Endothelial cell of hepatic sinusoid (primary cell): Measurements from ENCODE around the gene CYTH1.

Experiments
- in situ Hi-C: cut with HindIII; loops from 2 replicates; pipeline ENCODE4 v1.10.0; 2017; ENCODE audit warnings: low sequenced_read_pairs

Gene CYTH1

GRCh38 chr17:78659546-78659945 is 122.5 kb downstream of the CYTH1 start:
- in situ Hi-C loops = no loop called here

DNA sequence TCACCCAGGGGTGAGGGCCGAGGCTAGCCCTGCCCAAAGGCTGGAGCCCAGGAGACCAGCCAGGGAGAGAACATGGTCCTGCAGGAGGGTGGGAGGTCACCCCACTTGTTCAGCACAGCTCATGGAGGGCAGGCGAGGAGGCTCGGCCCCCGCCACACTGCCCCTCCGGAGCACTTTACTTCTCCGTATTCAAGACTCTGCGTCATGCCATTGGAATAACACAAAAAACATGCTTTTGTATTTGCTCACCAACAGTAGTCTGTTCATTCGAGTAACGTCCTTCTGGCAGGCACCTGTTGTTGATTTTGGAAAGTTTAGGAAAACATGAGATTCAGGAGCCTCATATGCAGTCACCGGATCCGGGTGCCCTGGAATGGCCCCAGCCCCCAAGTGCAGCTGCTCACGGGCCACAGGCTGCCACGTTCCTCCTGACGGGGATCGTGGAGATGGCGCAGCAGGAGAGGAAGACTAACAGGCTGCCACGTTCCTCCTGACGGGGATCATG is 123.7 kb downstream of the CYTH1 start:
- in situ Hi-C loops = no loop called here

- in situ Hi-C loops = no loop called here
Measured at GRCh38 chr17:78655251-78655940, 126.7 kb downstream of the CYTH1 start.

DNA sequence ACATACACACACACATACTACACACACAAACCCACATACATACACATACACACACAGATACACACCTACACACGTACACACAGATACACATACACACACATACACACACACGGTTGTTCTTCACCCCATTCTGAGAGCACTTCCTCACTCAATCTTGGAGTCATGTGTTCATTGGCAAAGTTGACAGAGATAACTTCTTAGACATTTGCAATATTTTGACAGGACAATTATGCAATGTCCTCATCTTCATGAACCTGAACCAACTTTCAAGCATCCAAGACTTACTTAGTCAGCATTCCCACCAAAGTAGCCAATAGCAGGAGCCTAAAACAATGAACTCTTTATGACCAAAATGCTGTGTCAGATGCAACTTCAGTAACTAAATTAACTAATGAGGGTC is 127.7 kb downstream of the CYTH1 start:
- in situ Hi-C loops = no loop called here

DNA sequence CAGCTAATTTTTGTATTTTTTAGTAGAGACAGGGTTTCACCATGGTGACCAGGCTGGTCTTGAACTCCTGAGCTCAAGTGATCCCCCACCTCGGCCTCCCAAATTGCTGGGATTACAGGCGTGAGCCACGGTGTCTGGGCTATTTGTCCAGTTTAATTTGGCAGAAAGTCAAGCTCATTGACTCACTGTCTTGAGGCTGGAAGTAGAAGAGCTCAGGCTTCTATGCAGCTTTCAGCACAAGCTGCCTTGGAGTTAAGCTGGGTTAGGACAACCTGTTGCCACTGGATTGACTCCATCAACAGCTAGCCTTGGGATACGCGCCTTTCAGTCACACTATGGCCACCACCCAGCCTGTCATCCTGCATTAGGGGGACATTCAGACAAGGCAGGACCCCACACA is 128.7 kb downstream of the CYTH1 start:
- in situ Hi-C loops = no loop called here

GRCh38 chr17:78652913-78653312 is 129.2 kb downstream of the CYTH1 start:
- in situ Hi-C loops = no loop called here

DNA sequence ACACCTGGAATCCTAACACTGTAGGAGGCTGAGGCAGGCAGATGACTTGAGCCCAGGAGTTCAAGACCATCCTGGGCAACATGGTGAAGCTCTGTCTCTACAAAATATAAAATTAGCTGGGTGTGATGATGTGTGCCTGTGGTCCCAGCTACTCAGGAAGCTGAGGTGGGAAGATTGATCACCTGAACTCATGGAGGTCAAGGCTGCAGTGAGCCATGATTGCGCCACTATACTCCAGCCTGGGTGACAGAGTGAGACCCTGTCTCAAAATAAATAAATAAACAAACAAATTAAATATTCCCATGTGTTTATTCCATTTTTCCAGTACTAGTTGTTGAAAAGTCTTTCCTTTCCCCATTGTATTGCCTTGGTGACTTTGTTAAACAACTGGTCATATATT is 130.0 kb downstream of the CYTH1 start:
- in situ Hi-C loops = no loop called here

GRCh38 chr17:78651554-78651953 is 130.5 kb downstream of the CYTH1 start:
- in situ Hi-C loops = no loop called here

- in situ Hi-C loops = no loop called here
Measured at GRCh38 chr17:78650093-78650715, 131.9 kb downstream of the CYTH1 start.

GRCh38 chr17:78648293-78648692 is 133.8 kb downstream of the CYTH1 start:
- in situ Hi-C loops = no loop called here

GRCh38 chr17:78647032-78647431 is 135.0 kb downstream of the CYTH1 start:
- in situ Hi-C loops = no loop called here

GRCh38 chr17:78645421-78646295 is 136.4 kb downstream of the CYTH1 start:
- in situ Hi-C loops = no loop called here

DNA sequence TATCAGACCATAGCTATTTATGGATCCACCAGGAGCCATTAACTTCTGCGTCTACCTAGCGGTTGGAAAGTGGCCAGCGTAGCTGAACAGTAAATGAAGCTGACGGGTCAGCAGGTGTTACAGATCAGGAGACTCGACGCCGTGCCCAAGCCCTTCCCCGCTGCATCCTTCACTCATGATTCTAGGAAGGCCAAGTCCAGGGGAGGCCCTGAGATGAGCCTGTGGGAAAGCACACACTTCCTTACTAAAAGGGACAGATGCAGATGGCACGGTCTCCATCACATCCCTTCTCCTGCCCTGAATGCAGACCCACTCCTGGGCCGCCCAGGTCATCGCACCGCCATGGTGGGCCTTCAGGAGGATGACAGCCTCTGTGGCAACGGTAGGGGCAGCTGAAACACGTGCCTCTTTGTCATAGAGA is 137.1 kb downstream of the CYTH1 start:
- in situ Hi-C loops = no loop called here

GRCh38 chr17:78644224-78644623 is 137.8 kb downstream of the CYTH1 start:
- in situ Hi-C loops = no loop called here

DNA sequence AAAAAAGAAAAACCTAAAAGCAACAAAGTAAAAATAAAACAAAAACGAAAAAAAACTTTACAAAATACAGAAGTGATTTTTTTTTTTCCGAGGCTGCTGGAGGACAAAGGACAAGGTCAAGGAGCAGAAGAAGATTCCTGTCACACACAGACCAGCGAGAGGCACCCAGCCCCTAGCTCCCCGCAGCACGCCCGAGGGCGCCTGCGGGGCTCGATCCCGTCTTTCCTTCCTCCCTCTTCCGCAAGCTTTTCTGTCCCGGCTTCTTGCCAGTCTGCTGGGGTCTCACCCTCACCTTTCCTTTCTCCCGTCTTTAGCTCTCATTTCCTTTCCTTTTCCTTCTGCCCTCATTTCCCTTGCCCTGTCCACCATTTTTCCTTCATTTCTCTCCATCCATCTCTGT is 138.7 kb downstream of the CYTH1 start:
- in situ Hi-C loops = no loop called here

- in situ Hi-C loops = no loop called here
Measured at GRCh38 chr17:78642707-78643106, 139.4 kb downstream of the CYTH1 start.

DNA sequence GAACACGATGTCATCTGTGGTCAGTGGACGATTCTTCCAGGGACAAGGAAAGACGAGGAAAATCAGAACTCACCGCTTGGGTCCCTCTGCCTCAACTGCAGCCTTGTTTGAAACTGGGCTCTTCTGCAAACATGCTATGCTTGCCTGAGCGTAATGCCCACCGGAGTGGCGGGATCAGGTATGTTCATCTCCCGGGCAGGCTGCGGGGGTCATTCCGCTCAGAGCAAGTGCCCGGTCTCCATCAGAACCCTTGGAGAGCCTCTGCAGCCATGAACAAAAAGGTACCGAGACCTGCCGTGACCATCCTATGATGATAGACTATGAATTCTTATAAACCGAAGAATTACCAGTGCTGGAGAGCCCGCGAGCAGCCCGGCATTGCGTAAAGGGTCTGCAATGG is 140.4 kb downstream of the CYTH1 start:
- in situ Hi-C loops = no loop called here

DNA sequence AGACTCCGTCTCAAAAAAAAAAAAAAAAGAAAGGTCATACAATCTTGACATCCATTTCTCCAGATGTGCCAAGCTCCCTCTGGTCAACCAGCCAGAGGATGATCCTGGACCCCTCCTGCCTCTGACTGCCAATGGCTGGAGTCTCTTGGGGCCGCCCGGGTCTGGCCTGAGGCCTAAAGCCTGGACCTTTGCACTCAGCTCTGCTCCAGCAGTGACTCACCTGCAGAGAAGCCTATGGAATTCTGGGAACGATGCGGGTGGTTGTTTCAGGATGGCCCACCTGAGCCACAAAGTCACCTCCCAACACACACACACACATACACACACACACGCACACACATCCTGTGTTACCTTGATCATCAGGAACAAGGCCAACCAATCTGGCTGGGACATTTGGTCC is 140.8 kb downstream of the CYTH1 start:
- in situ Hi-C loops = no loop called here

DNA sequence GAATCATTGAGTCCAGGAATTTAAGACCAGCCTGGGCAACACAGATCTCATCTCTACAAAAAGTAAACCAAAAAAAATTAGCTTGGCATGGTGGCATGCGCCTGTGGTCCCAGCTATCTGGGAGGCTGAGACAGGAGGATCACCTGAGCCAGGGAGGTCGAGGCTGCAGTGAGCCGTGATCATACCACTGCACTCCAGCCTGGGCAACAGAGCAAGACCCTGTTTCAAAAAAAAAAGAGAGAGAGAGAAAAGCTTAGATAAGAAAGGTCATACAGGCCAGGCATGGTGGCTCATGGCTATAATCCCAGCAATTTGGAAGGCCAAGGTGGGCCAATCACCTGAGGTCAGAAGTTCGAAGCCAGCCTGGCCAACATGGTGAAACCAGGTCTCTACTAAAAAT is 141.4 kb downstream of the CYTH1 start:
- in situ Hi-C loops = no loop called here

DNA sequence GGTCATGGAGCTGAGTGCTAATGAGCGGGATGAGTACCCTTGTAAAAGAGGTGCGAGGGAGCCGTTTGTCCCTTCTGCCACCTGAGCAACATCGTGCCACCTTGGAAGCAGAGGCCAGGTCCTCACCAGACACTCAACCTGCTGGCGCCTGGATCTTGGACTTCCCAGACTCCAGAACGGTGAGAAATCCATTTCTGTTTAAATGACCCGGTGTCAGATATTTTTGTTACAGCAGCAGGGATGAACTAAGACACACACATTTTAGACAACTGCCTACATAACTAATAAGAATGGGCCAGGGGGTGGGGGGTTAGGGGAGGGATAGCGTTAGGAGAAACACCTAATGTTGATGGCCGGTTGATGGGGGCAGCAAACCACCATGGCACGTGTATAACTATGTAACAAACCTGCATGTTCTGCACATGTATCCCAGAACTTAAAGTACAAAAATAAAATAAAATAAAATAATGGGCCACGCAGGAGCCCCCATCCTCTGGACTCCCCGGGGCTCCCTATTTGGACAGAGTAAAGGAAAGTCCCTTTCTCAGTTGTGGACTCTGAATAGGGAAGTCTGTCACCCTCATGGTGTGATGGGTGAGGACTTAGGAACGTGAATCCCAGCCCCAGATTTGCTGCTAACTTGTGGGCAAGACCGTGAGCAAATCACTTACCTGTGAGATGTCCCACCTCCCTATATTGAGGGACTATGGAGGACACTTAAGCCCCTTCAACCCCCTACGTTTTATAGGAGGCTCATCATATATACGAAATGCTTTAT is 144.2 kb downstream of the CYTH1 start:
- in situ Hi-C loops = no loop called here

- in situ Hi-C loops = no loop called here
Measured at GRCh38 chr17:78637146-78637545, 144.9 kb downstream of the CYTH1 start.
